Aorta (tissue), 5 donors: ENCODE measurements around the gene CHRNB1. TPM values are rescaled to one million over a fixed set of nuclear protein-coding genes. Genes with fewer than 3 reads are reported as not detected.

Source experiments
- ATAC-seq: fragments of 200-7000 bp; cut with Tn5 transposase; one replicate; pipeline ENCODE4 v1.9.1; 2022; ENCODE audit warnings: moderate library complexity; ENCODE audit not compliant: low FRiP score
- DNase-seq, 2 donors: peaks; one replicate each; pipeline ENCODE4 v3.0.0-alpha.2; 2020
- H3K27ac ChIP-seq, 2 donors: one replicate each; pipeline ENCODE4 v1.5.1; 2013; ENCODE audit warnings: low read length in 2 of 2, mild to moderate bottlenecking in 2 of 2, moderate library complexity in 2 of 2, control low read depth in 1 of 2, inconsistent platforms in 1 of 2, low read depth in 1 of 2
- H3K27me3 ChIP-seq, 2 donors: one replicate each; pipeline ENCODE4 v1.6.1; 2013; ENCODE audit warnings: control low read depth in 1 of 2, low read length in 1 of 2, mild to moderate bottlenecking in 1 of 2, moderate library complexity in 1 of 2; ENCODE audit not compliant: insufficient read depth in 2 of 2, control insufficient read depth in 1 of 2
- H3K36me3 ChIP-seq, 2 donors: one replicate each; pipeline ENCODE4 v1.6.1; 2013; ENCODE audit warnings: control low read depth in 1 of 2, low read length in 1 of 2, mild to moderate bottlenecking in 1 of 2; ENCODE audit not compliant: insufficient read depth in 2 of 2, control insufficient read depth in 1 of 2
- H3K4me1 ChIP-seq, 2 donors: one replicate each; pipeline ENCODE4 v1.6.1; 2013; ENCODE audit warnings: low read length in 2 of 2, control low read depth in 1 of 2, mild to moderate bottlenecking in 1 of 2, moderate library complexity in 1 of 2; ENCODE audit not compliant: insufficient read depth in 2 of 2, control insufficient read depth in 1 of 2
- H3K4me3 ChIP-seq, 2 donors: one replicate each; pipeline ENCODE4 v1.5.1; 2013; ENCODE audit warnings: low read length in 2 of 2, control low read depth in 1 of 2, mild to moderate bottlenecking in 1 of 2
- H3K9me3 ChIP-seq: one replicate; pipeline ENCODE4 v1.6.1; 2013; ENCODE audit warnings: mild to moderate bottlenecking, low read length; ENCODE audit not compliant: control insufficient read depth
- WGBS, 2 donors: extraction: QIAGEN DNeasy Blood & Tissue Kit; methylation state at CpG; one replicate each; pipeline ENCODE4 v1.1.7; 2013; 5-methylcytosine and 5-hydroxymethylcytosine counted together
- intact Hi-C, 2 donors: fragments of 100-400 bp; cut with DNase I; formaldehyde crosslinking; loops; one replicate each; pipeline versions ENCODE4 v1.14.2 to v1.15.0; 2022
- polyA plus RNA-seq, 2 donors: library from polyadenylated mRNA; stranded (reverse); fragments of 200-250 nt; gene quantifications; one replicate each; pipeline ENCODE4 v1.2.3, GENCODE V29; 2013
- total RNA-seq, 2 donors: library from RNA; stranded (reverse); fragmentation: NEBNext Ultra II Directional; extraction: Animal tissue kit (Norgen Biotek cat#: 25700); gene quantifications; one replicate each; pipeline ENCODE4 v1.2.1, GENCODE V29; 2021
- donor health status: healthy with polysubstance abuse.
- donor health status: Bipolar disorder and iron deficiency.
- donor health status: DM: no; HTN: no; CAD: no.
- donor health status: DM: no; HTN: no; CAD: no.
- donor health status: DM: yes; HTN: yes; CAD: no.

Gene CHRNB1
- total and polyA plus RNA-seq, 4 donors = 6.2 to 18.3 (median 10.2) TPM

- Histone ChIP-seq H3K4me1 (no peaks in the 10 kb centered on the region), H3K9me3 (no peaks in the 10 kb centered on the region), H3K27me3 (no peaks in the 10 kb centered on the region), H3K36me3 (no peaks in the 10 kb centered on the region), H3K27ac (no peak within 1 kb of the TSS), H3K4me3 (no peak within 1 kb of the TSS)
- WGBS, 2 donors = 2 to 4% methylated on average over 47 to 50 of the region's 50 CpGs
- intact Hi-C loops = loop anchor here in 1 of 2 donors (10.0 kb wide), 1 partner anchor 85 kb away; the partner anchor contains the start of genes KCTD11 and TMEM95
- no peak for DNase-seq
- ATAC-seq = no peak
Observed at GRCh38 chr17:7439462-7440112, 5.3 kb upstream of the CHRNB1 start, which contains the start of gene FGF11. FGF11 (plus strand) TSS chr17:7439512; CDS start chr17:7439621, 109 bp downstream.

DNA sequence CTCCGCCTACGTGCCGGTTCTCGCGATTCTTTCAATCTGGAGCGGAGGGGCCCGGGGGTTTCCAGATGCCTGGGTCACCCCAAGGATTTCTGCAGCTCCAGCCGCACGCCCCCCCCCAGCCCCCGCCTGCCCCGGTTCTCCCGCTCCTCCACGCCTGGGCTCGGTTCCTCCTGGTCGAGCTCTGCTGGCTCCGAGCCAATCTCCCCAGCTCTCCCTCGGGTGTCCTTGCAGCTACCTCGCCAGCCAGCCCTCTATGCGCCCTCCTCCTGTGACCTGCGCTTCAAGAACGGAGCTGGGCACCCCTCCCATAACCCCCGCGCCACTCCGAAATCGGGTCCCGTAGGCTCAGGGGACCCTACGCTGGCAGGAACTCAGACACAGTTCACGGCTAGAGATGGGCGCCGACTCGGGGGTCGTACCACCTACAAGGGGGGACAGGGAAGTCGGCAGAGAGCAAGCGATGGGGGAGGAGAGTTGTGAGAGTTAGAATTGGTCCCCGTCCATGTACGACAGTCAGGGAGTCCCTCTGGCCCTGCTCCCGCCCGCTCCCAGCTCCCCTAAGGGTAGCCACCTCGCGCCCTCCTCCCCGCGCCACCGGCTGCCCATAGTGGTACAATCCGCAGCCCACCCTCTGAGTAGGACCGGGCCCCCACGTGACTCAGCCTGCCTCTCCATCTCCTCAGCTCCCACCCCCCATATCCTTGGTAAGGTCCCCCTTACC lies 4.6 kb upstream of the CHRNB1 start:
- no peak for ATAC-seq
- peak; percentile 77 to 87 for DNase-seq
- intact Hi-C loops = no loop called here
- 2 to 3% methylated on average over 40 to 46 of the region's 46 CpGs for WGBS, 2 donors
- no peaks in the 10 kb centered on the region for H3K4me1 ChIP-seq
- no peaks in the 10 kb centered on the region for H3K36me3 ChIP-seq
- H3K4me3 ChIP-seq = no peak overlapping the region
- H3K27ac ChIP-seq = no peak overlapping the region
- no peaks in the 10 kb centered on the region for H3K27me3 ChIP-seq
- no peaks in the 10 kb centered on the region for H3K9me3 ChIP-seq

DNA sequence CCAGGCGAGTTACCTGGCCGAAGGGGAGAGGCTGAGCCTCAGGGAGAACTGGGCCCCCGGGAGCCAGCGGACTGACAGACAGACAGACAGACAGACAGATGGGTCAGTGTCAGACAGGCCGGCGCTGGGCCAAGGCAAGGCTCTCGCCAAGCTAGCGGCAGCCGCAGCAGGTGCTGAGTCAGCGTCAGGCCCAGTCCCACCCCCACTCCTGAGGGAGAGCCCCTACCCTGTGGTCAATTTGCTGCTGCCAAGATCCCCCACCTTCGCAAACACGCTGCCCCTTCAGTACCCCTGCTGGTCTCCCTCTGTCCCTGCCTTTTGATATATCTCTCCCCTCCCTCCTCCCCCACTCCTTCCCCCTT lies 4.0 kb upstream of the CHRNB1 start:
- Histone ChIP-seq H3K36me3 (no peaks in the 10 kb centered on the region), H3K27me3 (no peaks in the 10 kb centered on the region), H3K9me3 (no peaks in the 10 kb centered on the region), H3K27ac (no peak overlapping the region), H3K4me3 (no peak overlapping the region), H3K4me1 (no peaks in the 10 kb centered on the region)
- WGBS, 2 donors = 12 to 13% methylated on average over 12 of the region's 12 CpGs
- DNase-seq = peak; percentile 67 to 80
- intact Hi-C loops = no loop called here
- ATAC-seq = no peak

DNA sequence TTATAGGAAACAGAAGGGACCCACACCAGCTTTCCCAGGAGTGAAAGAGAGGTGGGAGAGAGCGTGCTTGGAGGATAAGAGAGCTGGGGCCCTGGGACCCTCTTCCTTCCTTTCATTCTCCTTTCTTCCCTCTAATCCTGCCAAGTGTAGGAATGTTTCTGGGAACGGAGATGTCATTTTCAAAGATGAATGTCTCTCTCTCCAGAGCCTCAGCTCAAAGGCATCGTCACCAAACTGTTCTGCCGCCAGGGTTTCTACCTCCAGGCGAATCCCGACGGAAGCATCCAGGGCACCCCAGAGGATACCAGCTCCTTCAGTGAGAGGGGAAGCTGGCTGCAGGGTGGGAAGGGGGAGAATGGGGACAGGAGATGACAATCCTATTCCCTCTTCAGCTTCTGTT lies 3.6 kb upstream of the CHRNB1 start:
- DNase-seq (no peak), ATAC-seq (no peak)
- intact Hi-C loops = no loop called here
- Histone ChIP-seq H3K4me3 (no peak overlapping the region), H3K36me3 (no peaks in the 10 kb centered on the region), H3K9me3 (no peaks in the 10 kb centered on the region), H3K27me3 (no peaks in the 10 kb centered on the region), H3K4me1 (no peaks in the 10 kb centered on the region), H3K27ac (no peak overlapping the region)
- 61 to 71% methylated on average over 7 of the region's 7 CpGs for WGBS, 2 donors

DNA sequence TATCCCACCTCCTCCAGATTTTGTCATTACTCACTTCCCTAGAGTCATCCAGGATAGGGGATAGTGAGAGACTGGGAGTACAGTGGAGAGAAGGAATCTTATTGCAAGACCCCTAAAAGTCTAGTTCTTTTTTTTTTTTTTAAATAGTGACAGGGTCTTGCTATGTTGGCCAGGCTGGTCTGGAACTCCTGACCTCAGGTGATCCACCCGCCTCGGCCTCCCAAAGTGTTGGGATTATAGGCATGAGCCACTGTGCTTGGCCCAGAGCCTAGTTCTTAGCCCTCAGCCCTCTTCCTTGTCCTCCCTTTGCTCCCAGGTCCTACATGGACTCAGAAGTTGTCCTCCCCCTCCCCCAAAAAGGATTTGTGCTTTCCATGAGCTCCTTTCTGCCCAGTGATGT lies 2.7 kb upstream of the CHRNB1 start:
- DNase-seq (no peak), ATAC-seq (no peak)
- intact Hi-C loops = no loop called here
- H3K4me1 ChIP-seq = no peaks in the 10 kb centered on the region
- 95 to 97% methylated on average over 2 of the region's 2 CpGs for WGBS, 2 donors
- no peak overlapping the region for H3K27ac ChIP-seq
- H3K9me3 ChIP-seq = no peaks in the 10 kb centered on the region
- no peaks in the 10 kb centered on the region for H3K27me3 ChIP-seq
- no peak overlapping the region for H3K4me3 ChIP-seq
- H3K36me3 ChIP-seq = no peaks in the 10 kb centered on the region

GRCh38 chr17:7443499-7444485 lies 1.1 kb upstream of the CHRNB1 start:
- ATAC-seq = no peak
- H3K27ac ChIP-seq = no peak overlapping the region

GRCh38 chr17:7445619-7445968 lies 733 bp downstream of the CHRNB1 start:
- Histone ChIP-seq H3K27ac (no peak overlapping the region), H3K27me3 (no peaks in the 10 kb centered on the region), H3K4me3 (no peak overlapping the region), H3K36me3 (no peaks in the 10 kb centered on the region), H3K9me3 (no peaks in the 10 kb centered on the region), H3K4me1 (no peaks in the 10 kb centered on the region)
- ATAC-seq = peak; percentile 66
- no peak for DNase-seq
- intact Hi-C loops = no loop called here
- WGBS, 2 donors = 9 to 11% methylated on average over 16 of the region's 16 CpGs

More at GRCh38 chr17:7443499-7444485, 1.1 kb upstream of the CHRNB1 start:
- DNase-seq = no peak
- Histone ChIP-seq H3K36me3 (no peaks in the 10 kb centered on the region), H3K27me3 (no peaks in the 10 kb centered on the region), H3K9me3 (no peaks in the 10 kb centered on the region), H3K4me3 (no peak overlapping the region), H3K4me1 (no peaks in the 10 kb centered on the region)
- intact Hi-C loops = no loop called here
- WGBS, 2 donors = 68 to 69% methylated on average over 7 of the region's 7 CpGs

DNA sequence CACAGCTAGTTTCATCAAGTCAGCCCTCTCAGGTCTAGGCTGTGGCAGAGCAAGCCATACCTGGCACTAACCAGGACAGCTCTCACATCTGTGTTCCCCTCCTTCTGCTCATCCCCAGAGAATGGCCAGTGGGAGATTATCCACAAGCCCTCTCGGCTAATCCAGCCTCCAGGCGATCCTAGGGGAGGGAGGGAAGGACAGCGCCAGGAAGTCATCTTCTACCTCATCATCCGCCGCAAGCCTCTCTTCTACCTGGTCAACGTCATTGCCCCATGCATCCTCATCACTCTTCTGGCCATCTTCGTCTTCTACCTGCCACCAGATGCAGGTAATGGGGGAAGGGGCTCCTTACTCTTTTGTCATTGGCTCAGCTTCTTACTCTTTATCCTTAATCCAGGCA lies 3.6 kb downstream of the CHRNB1 start:
- Histone ChIP-seq H3K4me3 (no peak overlapping the region), H3K9me3 (no peaks in the 10 kb centered on the region), H3K27me3 (no peaks in the 10 kb centered on the region), H3K4me1 (no peaks in the 10 kb centered on the region), H3K36me3 (no peaks in the 10 kb centered on the region), H3K27ac (no peak overlapping the region)
- ATAC-seq (no peak), DNase-seq (no peak)
- intact Hi-C loops = no loop called here
- WGBS, 2 donors = 91 to 93% methylated on average over 7 of the region's 7 CpGs
